CD14-positive monocyte (primary cell): Measurements from ENCODE around the gene TMEM239. TPM values are rescaled to one million over a fixed set of nuclear protein-coding genes. Genes with fewer than 3 reads are reported as not detected.
A peak's percentile ranks its signal among the peaks of the same experiment; 100 is the strongest.

ENCODE experiments used
- DNase-seq, 3 donors: peaks; one replicate each; pipeline ENCODE4 v3.0.0-alpha.2; 2011 to 2022
- H2AFZ ChIP-seq: 2 replicates; pipeline ENCODE4 v1.6.0; 2012; ENCODE audit warnings: mild to moderate bottlenecking, low read depth, low read length, inconsistent platforms; ENCODE audit not compliant: insufficient read depth, poor library complexity, severe bottlenecking
- H3K27ac ChIP-seq, 2 donors: 1 replicate in 1 of 2; 2 replicates in 1 of 2; pipeline ENCODE4 v1.5.1; 2012 to 2013; ENCODE audit warnings: low read length in 2 of 2, control low read depth in 1 of 2, inconsistent platforms in 1 of 2, low read depth in 1 of 2, mild to moderate bottlenecking in 1 of 2
- H3K27me3 ChIP-seq, 2 donors: one replicate each; pipeline versions ENCODE4 v1.6.0 to v1.6.1; 2011 to 2013; ENCODE audit warnings: low read length in 2 of 2; ENCODE audit not compliant: control insufficient read depth in 2 of 2, insufficient read depth in 2 of 2
- H3K36me3 ChIP-seq, 2 donors: replicated peaks in 1 of 2; 1 replicate in 1 of 2; 2 replicates in 1 of 2; pipeline versions ENCODE4 v1.5.1 to v1.6.1; 2012 to 2013; ENCODE audit warnings: low read length in 2 of 2, control low read depth in 1 of 2, inconsistent platforms in 1 of 2, mild to moderate bottlenecking in 1 of 2; ENCODE audit not compliant: insufficient read depth in 2 of 2, control insufficient read depth in 1 of 2
- H3K4me1 ChIP-seq, 2 donors: 1 replicate in 1 of 2; 2 replicates in 1 of 2; pipeline versions ENCODE4 v1.5.1 to v1.6.1; 2012 to 2013; ENCODE audit warnings: low read length in 2 of 2, control low read depth in 1 of 2, inconsistent platforms in 1 of 2, mild to moderate bottlenecking in 1 of 2, moderate library complexity in 1 of 2; ENCODE audit not compliant: insufficient read depth in 2 of 2, control insufficient read depth in 1 of 2
- H3K4me2 ChIP-seq: replicated peaks from 2 replicates; pipeline ENCODE3; 2012; ENCODE audit warnings: low read length, moderate library complexity, mild to moderate bottlenecking; ENCODE audit not compliant: poor library complexity, severe bottlenecking; ENCODE audit errors: extremely low read depth
- H3K4me3 ChIP-seq, 3 experiments: fragments of 200-600 bp in 1 of 3; sonication (generic) in 1 of 3; replicated peaks in 1 of 3; 1 replicate in 2 of 3; 2 replicates in 1 of 3; pipeline ENCODE4 v1.5.1; 2011 to 2013; ENCODE audit warnings: low read length in 3 of 3, mild to moderate bottlenecking in 3 of 3, control low read depth in 2 of 3, low read depth in 2 of 3, inconsistent platforms in 1 of 3, moderate library complexity in 1 of 3
- H3K79me2 ChIP-seq: 2 replicates; pipeline ENCODE4 v1.6.0; 2012; ENCODE audit warnings: mild to moderate bottlenecking, control low read depth, inconsistent platforms, low read length, moderate library complexity; ENCODE audit not compliant: insufficient read depth
- H3K9ac ChIP-seq: 2 replicates; pipeline ENCODE4 v1.6.0; 2017; ENCODE audit warnings: low read length, mild to moderate bottlenecking; ENCODE audit not compliant: insufficient read depth, poor library complexity, severe bottlenecking
- H3K9me3 ChIP-seq, 2 donors: replicated peaks in 1 of 2; 1 replicate in 1 of 2; 2 replicates in 1 of 2; pipeline versions ENCODE4 v1.5.1 to v1.6.1; 2012 to 2013; ENCODE audit warnings: low read length in 2 of 2, control low read depth in 1 of 2; ENCODE audit not compliant: control insufficient read depth in 1 of 2, insufficient read depth in 1 of 2
- H4K20me1 ChIP-seq: 2 replicates; pipeline ENCODE4 v1.6.0; 2012; ENCODE audit warnings: mild to moderate bottlenecking, low read length, control low read depth, moderate library complexity; ENCODE audit not compliant: insufficient read depth
- H3K27ac Mint-ChIP-seq, 7 donors: one replicate each; pipeline ENCODE4 v1.8.0; 2020; ENCODE audit warnings: mild to moderate bottlenecking in 7 of 7, mixed read lengths in 7 of 7, moderate library complexity in 6 of 7, inconsistent platforms in 2 of 7
- H3K27me3 Mint-ChIP-seq, 3 donors: one replicate each; pipeline ENCODE4 v1.8.0; 2021 to 2022; ENCODE audit warnings: low read depth in 3 of 3, mild to moderate bottlenecking in 3 of 3, mixed read lengths in 3 of 3, moderate library complexity in 3 of 3, inconsistent platforms in 1 of 3
- H3K36me3 Mint-ChIP-seq, 2 donors: one replicate each; pipeline ENCODE4 v1.8.0; 2020; ENCODE audit warnings: mixed read lengths in 2 of 2, inconsistent platforms in 1 of 2, mild to moderate bottlenecking in 1 of 2
- H3K4me1 Mint-ChIP-seq: one replicate; pipeline ENCODE4 v1.8.0; 2020; ENCODE audit warnings: mild to moderate bottlenecking, mixed read lengths
- H3K4me3 Mint-ChIP-seq, 2 donors: one replicate each; pipeline ENCODE4 v1.8.0; 2020; ENCODE audit warnings: mild to moderate bottlenecking in 2 of 2, mixed read lengths in 2 of 2, moderate library complexity in 1 of 2
- H3K9me3 Mint-ChIP-seq, 7 donors: one replicate each; pipeline ENCODE4 v1.8.0; 2020 to 2022; ENCODE audit warnings: mixed read lengths in 7 of 7, mild to moderate bottlenecking in 6 of 7, moderate library complexity in 6 of 7, inconsistent platforms in 2 of 7
- CTCF ChIP-seq: fragments of 200-600 bp; IDR thresholded peaks from one replicate; pipeline ENCODE4 v1.8.0; 2022; ENCODE audit warnings: antibody characterized with exemption, mild to moderate bottlenecking
- WGBS: methylation state at CpG from one replicate; pipeline ENCODE4 v1.1.5; 2013; ENCODE audit warnings: missing lambda C conversion rate; ENCODE audit not compliant: insufficient coverage; 5-methylcytosine and 5-hydroxymethylcytosine counted together
- intact Hi-C, 2 donors: fragments of 100-400 bp; cut with micrococcal nuclease; formaldehyde crosslinking; loops; one replicate each; pipeline versions ENCODE4 v1.15.0 to v1.15.1; 2023
- polyA plus RNA-seq, 3 donors: library from polyadenylated mRNA; depleted of rRNA in 1 of 3; unstranded in 2 of 3; stranded (reverse) in 1 of 3; fragments of 300-500 nt in 2 of 3; fragments of >200 nt in 1 of 3; fragmentation: Illumina TruSeq in 2 of 3; gene quantifications; 1 replicate in 2 of 3; 2 replicates in 1 of 3; pipeline ENCODE4 v1.2.3, GENCODE V29; 2012 to 2021

The TMEM239 gene
- polyA plus RNA-seq, 3 donors, result not detected

GRCh38 chr20:2838847-2839671, 22.9 kb downstream of the TMEM239 start:
- Mint-ChIP-seq H3K27me3 (peaks cover 0 to 4% (median 3%) of the 10 kb centered on the region in 3 donors), H3K4me3 (peak overlapping the region; percentile 42 to 58), H3K36me3 (peaks cover 17 to 34% of the 10 kb centered on the region in 2 donors), H3K27ac (peak overlapping the region in 3 of 7 donors; percentile 22 to 70 (median 49)), H3K4me1 (peaks cover 26% of the 10 kb centered on the region), H3K9me3 (no peaks in the 10 kb centered on the region)
- H3K9ac ChIP-seq, result no peak overlapping the region
- H3K27ac ChIP-seq, result no peak overlapping the region
- over 99% methylated on average over 11 of the region's 15 CpGs for WGBS
- H3K9me3 ChIP-seq, result no peaks in the 10 kb centered on the region
- H3K4me2 ChIP-seq, result no peak overlapping the region
- DNase-seq, result no peak
- intact Hi-C loops, result no loop called here
- H3K79me2 ChIP-seq, result peaks cover 16% of the 10 kb centered on the region
- no peak overlapping the region for H3K4me3 ChIP-seq
- H3K4me1 ChIP-seq, result peaks cover 16 to 27% of the 10 kb centered on the region in 2 donors
- H3K36me3 ChIP-seq, result peaks cover 0 to 31% of the 10 kb centered on the region in 2 donors
- peaks cover 11% of the 10 kb centered on the region for H4K20me1 ChIP-seq
- H3K27me3 ChIP-seq, result no peaks in the 10 kb centered on the region
- peak overlapping the region; percentile 100 for H2AFZ ChIP-seq
- TF ChIP-seq CTCF, result no peak

GRCh38 chr20:2839732-2840137, 23.6 kb downstream of the TMEM239 start:
- H3K36me3 ChIP-seq, result peaks cover 0 to 31% of the 10 kb centered on the region in 2 donors
- intact Hi-C loops, result no loop called here
- peak overlapping the region; percentile 42 to 58 for H3K4me3 Mint-ChIP-seq
- H3K4me1 Mint-ChIP-seq, result peaks cover 26% of the 10 kb centered on the region
- H3K4me2 ChIP-seq, result peak overlapping the region; percentile 79
- 87% methylated on average over 21 of the region's 21 CpGs for WGBS
- H2AFZ ChIP-seq, result peak overlapping the region; percentile 100
- TF ChIP-seq CTCF, result no peak
- H3K27me3 ChIP-seq, result no peaks in the 10 kb centered on the region
- peak overlapping the region in 5 of 7 donors; percentile 6 to 85 (median 22) for H3K27ac Mint-ChIP-seq
- peak overlapping the region in 2 of 3 experiments; percentile 80 to 94 for H3K4me3 ChIP-seq
- peaks cover 0 to 4% (median 3%) of the 10 kb centered on the region in 3 donors for H3K27me3 Mint-ChIP-seq
- peaks cover 16% of the 10 kb centered on the region for H3K79me2 ChIP-seq
- H3K4me1 ChIP-seq, result peaks cover 13 to 27% of the 10 kb centered on the region in 2 donors
- H3K27ac ChIP-seq, result peak overlapping the region in 1 of 2 donors; percentile 92
- peaks cover 17 to 36% of the 10 kb centered on the region in 2 donors for H3K36me3 Mint-ChIP-seq
- H3K9me3 Mint-ChIP-seq, result no peaks in the 10 kb centered on the region
- H3K9me3 ChIP-seq, result no peaks in the 10 kb centered on the region
- H4K20me1 ChIP-seq, result peaks cover 18% of the 10 kb centered on the region
- peak overlapping the region; percentile 90 for H3K9ac ChIP-seq
- no peak for DNase-seq
